ENCODE data around the gene OMP. TPM values are rescaled to one million over a fixed set of nuclear protein-coding genes. Genes with fewer than 3 reads are reported as not detected.

The OMP gene
- total RNA-seq, 2 experiments from 2014 or later, result not detected

DNA sequence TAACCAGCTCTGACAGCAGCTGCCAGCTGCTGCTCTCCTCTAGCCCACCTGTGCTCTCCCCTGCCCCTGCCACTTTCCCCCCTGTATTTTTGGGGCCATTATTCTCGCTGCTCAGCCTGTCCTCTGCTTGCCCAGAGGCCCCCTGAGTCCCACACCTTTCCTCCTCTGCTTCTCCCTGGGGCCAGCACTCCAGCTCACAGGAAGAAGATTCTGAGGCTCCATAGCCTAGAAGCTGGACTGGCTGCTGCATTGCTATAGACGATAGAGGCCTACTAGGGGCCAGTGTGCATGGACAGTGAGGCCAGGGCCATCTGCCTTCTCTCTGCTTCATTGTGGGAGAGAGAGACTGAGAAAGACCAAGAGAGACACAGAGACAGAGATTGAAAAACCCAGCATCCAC is 679 bp downstream of the OMP start:
- Mint-ChIP-seq H3K36me3 (ENCODE audit: low read depth) (no peaks in the 10 kb centered on the region), H3K4me3 (no peak overlapping the region), H3K27me3 (ENCODE audit: low read depth) (no peaks in the 10 kb centered on the region), H3K9me3 (no peaks in the 10 kb centered on the region), H3K4me1 (ENCODE audit: low read depth) (no peaks in the 10 kb centered on the region), H3K27ac (no peak overlapping the region)
- intact Hi-C loops (cut with micrococcal nuclease), result no loop called here
- no peak for DNase-seq
- CTCF ChIA-PET, result interaction anchor here (1.0 kb wide), 1 partner anchor 9 kb away, joined by 5 read pairs; no protein-coding TSS in a partner anchor

DNA sequence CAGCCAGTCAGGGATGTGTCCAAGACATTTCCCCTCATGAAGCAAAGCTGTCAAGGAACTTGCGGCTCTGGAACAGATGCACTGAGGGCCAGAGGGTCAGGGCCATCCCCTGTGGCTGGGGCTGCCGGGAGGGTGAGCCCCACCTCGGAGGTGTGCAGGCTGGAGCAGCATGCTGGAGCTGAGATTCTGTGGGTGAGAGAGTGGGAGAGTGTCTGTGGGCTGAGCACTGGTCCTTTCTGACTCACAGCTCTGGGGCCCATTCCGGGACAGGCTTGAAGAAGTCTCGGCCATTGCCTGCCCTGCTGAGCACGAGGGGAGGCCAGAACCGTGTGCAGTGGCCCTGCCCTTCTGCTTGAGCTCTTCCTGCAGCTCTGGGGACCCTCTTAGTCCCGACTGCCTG is 2.1 kb downstream of the OMP start:
- Mint-ChIP-seq H3K4me3 (no peak overlapping the region), H3K27ac (no peak overlapping the region), H3K9me3 (no peaks in the 10 kb centered on the region), H3K27me3 (ENCODE audit: low read depth) (no peaks in the 10 kb centered on the region), H3K36me3 (ENCODE audit: low read depth) (no peaks in the 10 kb centered on the region), H3K4me1 (ENCODE audit: low read depth) (no peaks in the 10 kb centered on the region)
- no peak for DNase-seq
- CTCF ChIA-PET, result interaction anchor here (0.8 kb wide), 1 partner anchor 11 kb away, joined by 3 read pairs; no protein-coding TSS in a partner anchor
- intact Hi-C loops (cut with micrococcal nuclease), result no loop called here

GRCh38 chr11:77106321-77106720 is 3.7 kb downstream of the OMP start:
- Mint-ChIP-seq H3K9me3 (no peaks in the 10 kb centered on the region), H3K27ac (no peak overlapping the region), H3K4me3 (no peak overlapping the region), H3K36me3 (ENCODE audit: low read depth) (no peaks in the 10 kb centered on the region), H3K4me1 (ENCODE audit: low read depth) (no peaks in the 10 kb centered on the region), H3K27me3 (ENCODE audit: low read depth) (no peaks in the 10 kb centered on the region)
- CTCF ChIA-PET, result interaction anchor here (1.3 kb wide), 1 partner anchor 15 kb away, joined by 5 read pairs; no protein-coding TSS in a partner anchor
- intact Hi-C loops (cut with micrococcal nuclease), result no loop called here
- no peak for DNase-seq

- H3K27me3 Mint-ChIP-seq (ENCODE audit: low read depth), result no peaks in the 10 kb centered on the region
- no peak overlapping the region for H3K4me3 Mint-ChIP-seq
- DNase-seq, result no peak
- intact Hi-C loops (cut with micrococcal nuclease), result no loop called here
- H3K9me3 Mint-ChIP-seq, result no peaks in the 10 kb centered on the region
- H3K27ac Mint-ChIP-seq, result no peak overlapping the region
- no peaks in the 10 kb centered on the region for H3K36me3 Mint-ChIP-seq (ENCODE audit: low read depth)
- CTCF ChIA-PET, result interaction anchor here (2.5 kb wide), 1 partner anchor 15 kb away, joined by 10 read pairs; no protein-coding TSS in a partner anchor
- H3K4me1 Mint-ChIP-seq (ENCODE audit: low read depth), result no peaks in the 10 kb centered on the region
These were observed 4.1 kb downstream of the OMP start for GRCh38 chr11:77106759-77107158.

DNA sequence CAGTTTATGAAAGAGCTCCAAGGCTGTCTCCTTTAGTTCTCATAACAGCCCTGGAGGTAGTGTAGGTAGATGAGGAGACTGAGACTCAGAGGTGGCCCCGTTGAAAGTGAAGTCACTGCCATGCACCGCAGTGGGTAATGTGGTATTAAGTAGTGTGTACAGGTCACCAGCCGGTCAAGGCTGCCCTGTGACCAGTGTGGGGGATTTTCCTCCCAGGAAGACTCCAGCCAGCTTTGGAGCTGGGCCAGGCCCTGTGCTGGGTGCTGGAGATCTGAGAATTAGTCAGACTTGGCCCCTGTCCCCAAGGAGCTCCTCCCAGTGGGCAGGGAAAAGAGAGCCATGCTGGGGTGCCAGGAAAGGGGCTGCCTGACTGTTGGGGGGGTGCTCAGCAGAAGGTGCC is 5.3 kb downstream of the OMP start:
- Mint-ChIP-seq H3K27me3 (ENCODE audit: low read depth) (no peaks in the 10 kb centered on the region), H3K4me3 (no peak overlapping the region), H3K36me3 (ENCODE audit: low read depth) (no peaks in the 10 kb centered on the region), H3K9me3 (no peaks in the 10 kb centered on the region), H3K4me1 (ENCODE audit: low read depth) (no peaks in the 10 kb centered on the region), H3K27ac (no peak overlapping the region)
- CTCF ChIA-PET, result interaction anchor here (0.6 to 2.5 kb wide), 3 partner anchors 16 to 61 kb away, joined by 3 to 10 read pairs (median 4); no protein-coding TSS in a partner anchor
- no peak for DNase-seq
- intact Hi-C loops (cut with micrococcal nuclease), result no loop called here

DNA sequence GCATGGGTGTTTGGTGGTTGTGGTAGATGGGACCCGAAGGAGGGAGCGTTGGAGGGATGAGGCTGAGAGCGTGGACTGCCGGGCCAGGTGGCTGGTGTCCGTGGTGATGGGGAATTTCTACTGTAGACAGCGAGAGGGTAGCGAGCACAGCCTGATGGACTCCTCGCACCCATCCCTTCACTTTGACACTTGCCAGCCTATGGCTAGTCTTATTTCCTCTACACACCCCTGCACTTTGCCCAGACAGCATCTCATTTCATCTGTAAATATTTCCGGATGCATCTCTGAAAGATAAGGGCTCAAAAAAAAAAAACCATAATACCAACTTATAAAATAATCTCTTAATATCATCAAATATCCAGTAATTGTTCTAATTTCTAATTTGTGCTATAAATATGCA is 5.8 kb downstream of the OMP start:
- CTCF ChIA-PET, result interaction anchor here (1.4 to 2.5 kb wide), 2 partner anchors 17 to 19 kb away, joined by 4 to 10 read pairs; no protein-coding TSS in a partner anchor

DNA sequence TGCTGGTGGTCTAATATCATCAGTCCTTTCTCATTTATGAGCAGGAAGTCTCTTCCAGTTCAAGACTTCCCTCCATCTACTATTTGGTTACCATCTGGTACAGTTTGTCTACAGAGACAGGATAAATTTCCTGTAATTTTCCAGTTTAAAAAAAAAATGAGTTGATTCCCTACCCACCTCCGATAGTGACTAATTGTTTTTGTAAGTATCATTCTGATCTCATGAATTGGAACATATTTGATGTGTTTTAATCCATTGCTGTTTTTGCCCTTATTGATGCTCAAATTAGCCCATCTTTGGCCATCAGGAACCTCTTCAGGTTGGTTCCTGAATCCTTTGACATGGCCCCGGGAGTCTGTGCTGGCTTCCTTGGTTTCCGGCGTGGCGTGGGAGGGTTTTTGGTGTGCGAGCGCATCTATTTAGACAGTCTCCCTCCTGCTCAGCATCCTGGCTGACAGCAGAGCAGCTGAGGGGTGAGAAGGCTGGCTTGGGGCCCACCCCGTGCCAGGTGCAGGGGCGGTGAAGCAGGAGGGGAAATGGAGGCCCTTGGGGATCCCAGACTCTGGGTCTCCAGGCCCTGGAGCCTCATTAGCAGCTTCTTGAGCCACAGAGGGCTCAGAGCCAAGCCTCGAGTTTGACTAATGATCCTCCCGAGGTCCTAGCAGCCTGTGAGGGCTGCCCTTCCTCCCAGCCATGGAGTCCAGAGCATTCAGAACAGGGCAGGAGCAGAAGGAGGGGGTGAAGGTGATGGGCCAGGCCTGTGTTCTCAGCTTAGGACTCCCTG is 6.8 kb downstream of the OMP start:
- intact Hi-C loops (cut with micrococcal nuclease), result no loop called here
- CTCF ChIA-PET, result interaction anchor here (2.5 kb wide), 1 partner anchor 18 kb away, joined by 10 read pairs; no protein-coding TSS in a partner anchor
- Mint-ChIP-seq H3K27ac (no peak overlapping the region), H3K4me3 (no peak overlapping the region), H3K27me3 (ENCODE audit: low read depth) (no peaks in the 10 kb centered on the region), H3K9me3 (no peaks in the 10 kb centered on the region), H3K4me1 (ENCODE audit: low read depth) (no peaks in the 10 kb centered on the region), H3K36me3 (ENCODE audit: low read depth) (no peaks in the 10 kb centered on the region)
- no peak for DNase-seq

More for the DNA sequence above, 5.8 kb downstream of the OMP start:
- Mint-ChIP-seq H3K9me3 (no peaks in the 10 kb centered on the region), H3K4me3 (no peak overlapping the region), H3K27me3 (ENCODE audit: low read depth) (no peaks in the 10 kb centered on the region), H3K27ac (no peak overlapping the region), H3K4me1 (ENCODE audit: low read depth) (no peaks in the 10 kb centered on the region), H3K36me3 (ENCODE audit: low read depth) (no peaks in the 10 kb centered on the region)
- intact Hi-C loops (cut with micrococcal nuclease), result no loop called here
- no peak for DNase-seq

GRCh38 chr11:77110836-77111235 is 8.2 kb downstream of the OMP start:
- no peak overlapping the region for H3K27ac Mint-ChIP-seq
- CTCF ChIA-PET, result interaction anchor here (1.7 to 3.2 kb wide), 3 partner anchors 10 to 19 kb away, joined by 6 to 12 read pairs (median 10); no protein-coding TSS in a partner anchor
- no peaks in the 10 kb centered on the region for H3K9me3 Mint-ChIP-seq

GRCh38 chr11:77111277-77111676 is 8.6 kb downstream of the OMP start:
- CTCF ChIA-PET, result interaction anchor here (1.7 to 3.2 kb wide), 3 partner anchors 10 to 20 kb away, joined by 6 to 12 read pairs (median 10); no protein-coding TSS in a partner anchor
- Mint-ChIP-seq H3K27ac (no peak overlapping the region), H3K4me3 (no peak overlapping the region), H3K9me3 (no peaks in the 10 kb centered on the region), H3K4me1 (ENCODE audit: low read depth) (no peaks in the 10 kb centered on the region), H3K27me3 (ENCODE audit: low read depth) (no peaks in the 10 kb centered on the region), H3K36me3 (ENCODE audit: low read depth) (no peaks in the 10 kb centered on the region)
- intact Hi-C loops (cut with micrococcal nuclease), result no loop called here
- no peak for DNase-seq

More at GRCh38 chr11:77110836-77111235, 8.2 kb downstream of the OMP start:
- Mint-ChIP-seq H3K4me1 (ENCODE audit: low read depth) (no peaks in the 10 kb centered on the region), H3K4me3 (no peak overlapping the region), H3K36me3 (ENCODE audit: low read depth) (no peaks in the 10 kb centered on the region), H3K27me3 (ENCODE audit: low read depth) (no peaks in the 10 kb centered on the region)
- intact Hi-C loops (cut with micrococcal nuclease), result no loop called here
- DNase-seq, result no peak

- no peaks in the 10 kb centered on the region for H3K36me3 Mint-ChIP-seq (ENCODE audit: low read depth)
- H3K4me1 Mint-ChIP-seq (ENCODE audit: low read depth), result no peaks in the 10 kb centered on the region
- no peak for DNase-seq
- no peaks in the 10 kb centered on the region for H3K27me3 Mint-ChIP-seq (ENCODE audit: low read depth)
- H3K9me3 Mint-ChIP-seq, result no peaks in the 10 kb centered on the region
- no peak overlapping the region for H3K27ac Mint-ChIP-seq
- intact Hi-C loops (cut with micrococcal nuclease), result no loop called here
- H3K4me3 Mint-ChIP-seq, result no peak overlapping the region
- CTCF ChIA-PET, result interaction anchor here (0.9 to 3.2 kb wide), 4 partner anchors 8 to 64 kb away, joined by 5 to 12 read pairs (median 9); no protein-coding TSS in a partner anchor
These were observed 9.3 kb downstream of the OMP start for GRCh38 chr11:77111946-77112345.

GRCh38 chr11:77112641-77113381 is 10.2 kb downstream of the OMP start:
- no peak overlapping the region for H3K27ac Mint-ChIP-seq
- no peaks in the 10 kb centered on the region for H3K4me1 Mint-ChIP-seq (ENCODE audit: low read depth)
- H3K4me3 Mint-ChIP-seq, result no peak overlapping the region
- H3K27me3 Mint-ChIP-seq (ENCODE audit: low read depth), result no peaks in the 10 kb centered on the region
- no peak for DNase-seq
- no peaks in the 10 kb centered on the region for H3K9me3 Mint-ChIP-seq
- intact Hi-C loops (cut with micrococcal nuclease), result loop anchor here (1.0 kb wide), 1 partner anchor 66 kb away; no protein-coding TSS in a partner anchor
- no peaks in the 10 kb centered on the region for H3K36me3 Mint-ChIP-seq (ENCODE audit: low read depth)
- CTCF ChIA-PET, result interaction anchor here (0.6 to 3.2 kb wide), 6 partner anchors 9 to 466 kb away, joined by 3 to 12 read pairs (median 6); no protein-coding TSS in a partner anchor
